ENCODE results near the gene CLDN8. TPM values are rescaled to one million over a fixed set of nuclear protein-coding genes. Genes with fewer than 3 reads are reported as not detected.

The CLDN8 gene
- total and polyA plus RNA-seq, 2 of the 13 experiments (the other 11 are each of a cell fraction or from before 2014, with no cell fraction given) = not detected

DNA sequence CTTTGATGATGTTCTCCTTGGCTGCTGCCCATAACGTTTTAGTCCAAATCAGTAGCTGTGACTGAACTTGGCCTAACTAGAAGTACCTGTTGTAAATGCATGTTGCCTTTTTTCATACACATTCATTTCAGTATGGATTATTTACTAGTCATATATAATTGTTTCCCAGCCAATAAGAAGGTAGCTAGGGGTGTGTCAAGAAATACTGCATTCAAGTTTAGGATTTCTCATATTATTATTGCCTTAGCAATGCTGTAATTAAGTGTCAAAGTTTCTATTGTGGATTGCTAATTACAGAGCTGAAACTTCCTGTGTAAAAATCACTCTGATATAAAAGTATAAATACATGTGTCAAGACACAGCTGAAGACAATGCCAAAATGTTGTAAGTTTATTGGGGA is 49.2 kb downstream of the CLDN8 start, which contains the start of gene CLDN17:
Gene CLDN17, minus strand, starts transcription at position 101 of the 400 bp plus-strand sequence. CDS start 188 bp downstream, outside the sequence.
- in situ Hi-C loops (cut with HindIII; ENCODE audit: extremely low pct_ligation_motif_present, low pct_unique_long_range_greater_than_20kb) = no loop called here
- Histone ChIP-seq H3K4me1 (ENCODE audit: insufficient read depth, low read length) (no peaks in the 10 kb centered on the region), H2AFZ (ENCODE audit: low read length) (no peak within 1 kb of the TSS), H3K36me3 (replicated peaks in 1 of 2; ENCODE audit: control insufficient read depth in 1 of 2, insufficient read depth in 2 of 2, low read length in 2 of 2) (no peaks in the 10 kb centered on the region), H3K79me2 (ENCODE audit: insufficient read depth, low read length) (no peaks in the 10 kb centered on the region), H3K27me3 (ENCODE audit: control insufficient read depth in 1 of 2, insufficient read depth in 2 of 2, low read length in 2 of 2) (no peaks in the 10 kb centered on the region), H3K9ac (ENCODE audit: insufficient read depth, low read depth, low read length) (no peak within 1 kb of the TSS), H3K4me3 (replicated peaks in 1 of 3; ENCODE audit: insufficient read depth in 1 of 3, low read depth in 2 of 3, low read length in 3 of 3) (no peak within 1 kb of the TSS), H3K27ac (ENCODE audit: extremely low read length, insufficient read depth, low read length) (no peak within 1 kb of the TSS), H3K9me3 (ENCODE audit: low read length) (peaks cover 89% of the 10 kb centered on the region), H3K4me2 (ENCODE audit: low read depth, low read length) (no peak within 1 kb of the TSS), H4K20me1 (ENCODE audit: insufficient read depth, low read length) (no peaks in the 10 kb centered on the region)
- BruUV-seq (replicated peaks) = no TSS peak
- no peak for FAIRE-seq
- CTCF ChIA-PET (ENCODE audit: low intra/inter-chr PET ratio, low total read pairs) = no interaction called here
- DNase-seq (ENCODE audit: low spot score) = no peak
- 0% methylated on average over 1 of the region's 1 CpG for WGBS (ENCODE audit: low lambda C conversion rate)
- TF ChIP-seq ZNF484 (CRISPR knock-in tag; IDR thresholded peaks at IDR 0.05; ENCODE audit: borderline replicate concordance, low read depth) = no peak
- TF ChIP-seq ZNF615 (CRISPR knock-in tag; IDR thresholded peaks at IDR 0.05; ENCODE audit: borderline replicate concordance) = no peak
- TF ChIP-seq, protein P1, sequence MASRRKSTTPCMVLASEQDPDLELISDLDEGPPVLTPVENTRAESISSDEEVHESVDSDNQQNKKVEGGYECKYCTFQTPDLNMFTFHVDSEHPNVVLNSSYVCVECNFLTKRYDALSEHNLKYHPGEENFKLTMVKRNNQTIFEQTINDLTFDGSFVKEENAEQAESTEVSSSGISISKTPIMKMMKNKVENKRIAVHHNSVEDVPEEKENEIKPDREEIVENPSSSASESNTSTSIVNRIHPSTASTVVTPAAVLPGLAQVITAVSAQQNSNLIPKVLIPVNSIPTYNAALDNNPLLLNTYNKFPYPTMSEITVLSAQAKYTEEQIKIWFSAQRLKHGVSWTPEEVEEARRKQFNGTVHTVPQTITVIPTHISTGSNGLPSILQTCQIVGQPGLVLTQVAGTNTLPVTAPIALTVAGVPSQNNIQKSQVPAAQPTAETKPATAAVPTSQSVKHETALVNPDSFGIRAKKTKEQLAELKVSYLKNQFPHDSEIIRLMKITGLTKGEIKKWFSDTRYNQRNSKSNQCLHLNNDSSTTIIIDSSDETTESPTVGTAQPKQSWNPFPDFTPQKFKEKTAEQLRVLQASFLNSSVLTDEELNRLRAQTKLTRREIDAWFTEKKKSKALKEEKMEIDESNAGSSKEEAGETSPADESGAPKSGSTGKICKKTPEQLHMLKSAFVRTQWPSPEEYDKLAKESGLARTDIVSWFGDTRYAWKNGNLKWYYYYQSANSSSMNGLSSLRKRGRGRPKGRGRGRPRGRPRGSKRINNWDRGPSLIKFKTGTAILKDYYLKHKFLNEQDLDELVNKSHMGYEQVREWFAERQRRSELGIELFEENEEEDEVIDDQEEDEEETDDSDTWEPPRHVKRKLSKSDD (CRISPR knock-in tag; IDR thresholded peaks at IDR 0.05; ENCODE audit: low read depth) = no peak
- TF ChIP-seq, protein P2, sequence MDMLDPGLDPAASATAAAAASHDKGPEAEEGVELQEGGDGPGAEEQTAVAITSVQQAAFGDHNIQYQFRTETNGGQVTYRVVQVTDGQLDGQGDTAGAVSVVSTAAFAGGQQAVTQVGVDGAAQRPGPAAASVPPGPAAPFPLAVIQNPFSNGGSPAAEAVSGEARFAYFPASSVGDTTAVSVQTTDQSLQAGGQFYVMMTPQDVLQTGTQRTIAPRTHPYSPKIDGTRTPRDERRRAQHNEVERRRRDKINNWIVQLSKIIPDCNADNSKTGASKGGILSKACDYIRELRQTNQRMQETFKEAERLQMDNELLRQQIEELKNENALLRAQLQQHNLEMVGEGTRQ (IDR thresholded peaks at IDR 0.05; ENCODE audit: low read depth, low read length) = no peak
- TF ChIP-seq, protein P2 (CRISPR knock-in tag; IDR thresholded peaks at IDR 0.05; ENCODE audit: borderline replicate concordance) = no peak
- no peak for TF ChIP-seq MAZ (IDR thresholded peaks at IDR 0.05; ENCODE audit: borderline replicate concordance, low read depth, low read length)
- TF ChIP-seq MAZ (CRISPR knock-in tag; IDR thresholded peaks at IDR 0.05; ENCODE audit: low read depth) = no peak
- intact Hi-C loops (cut with micrococcal nuclease; ENCODE audit: unreplicated experiment) = no loop called here
- POLR2A ChIA-PET = no interaction called here
- ATAC-seq = no peak

Measured in HepG2 (cell line).